GM12878 (cell line): ENCODE measurements around the gene WDR64. TPM values are rescaled to one million over a fixed set of nuclear protein-coding genes. Genes with fewer than 3 reads are reported as not detected.

Source experiments
- ATAC-seq: fragments of 200-7000 bp; cut with Tn5 transposase; 3 replicates; pipeline ENCODE4 v1.9.1; 2020; ENCODE audit warnings: mild to moderate bottlenecking, moderate library complexity
- BruUV-seq: library from RNA; stranded (reverse); fragments of 400-500 nt; replicated peaks from 2 replicates; lab custom pipeline; 2021; lab: Mats Ljungman, UMichigan
- CTCF ChIA-PET: fragments of 300-600 bp; sonication (Branson Sonifier 250); formaldehyde crosslinking; extraction: SDS; loops from one replicate; lab custom pipeline; 2021; ENCODE audit warnings: inconsistent platforms; lab: Yijun Ruan, JAX
- POLR2A ChIA-PET: fragments of 350-600 bp; formaldehyde crosslinking; extraction: SDS; loops from one replicate; lab custom pipeline; 2021; ENCODE audit warnings: inconsistent platforms; lab: Charles Lee
- RAD21 ChIA-PET: fragments of 300-600 bp; sonication (Branson Sonifier 250); formaldehyde crosslinking; loops from one replicate; lab custom pipeline; 2023; ENCODE audit warnings: antibody characterized with exemption; ENCODE audit not compliant: unreplicated experiment; lab: Charles Lee
- SMC1A ChIA-PET: fragments of 300-600 bp; sonication (Branson Sonifier 250); formaldehyde crosslinking; loops from one replicate; lab custom pipeline; 2023; ENCODE audit not compliant: unreplicated experiment, uncharacterized antibody; lab: Charles Lee
- DNase-seq: peaks from one replicate; pipeline ENCODE4 v3.0.0-alpha.2; 2011; ENCODE audit warnings: low read depth, low spot score
- FAIRE-seq: peaks from 3 replicates; lab custom pipeline; 2011; peaks lifted over from hg19 to GRCh38; lab: Jason Lieb, UNC
- H2AFZ ChIP-seq: 2 replicates; pipeline ENCODE4 v1.6.0; 2011; ENCODE audit warnings: low read depth, low read length, control low read depth; ENCODE audit not compliant: control insufficient read depth
- H3K27ac ChIP-seq: 2 replicates; pipeline ENCODE4 v1.5.1; 2011; ENCODE audit warnings: control low read depth; ENCODE audit not compliant: control insufficient read depth, insufficient read depth
- H3K27me3 ChIP-seq, 2 experiments: replicated peaks in 1 of 2; 2 replicates each; pipeline versions ENCODE4 v1.6.0 to v1.6.1; 2011; ENCODE audit warnings: low read length in 1 of 2; ENCODE audit not compliant: control insufficient read depth in 2 of 2, insufficient read depth in 2 of 2
- H3K36me3 ChIP-seq, 2 experiments: 2 replicates each; pipeline ENCODE4 v1.5.1; 2011; ENCODE audit warnings: low read length in 1 of 2; ENCODE audit not compliant: control insufficient read depth in 2 of 2, insufficient read depth in 2 of 2
- H3K4me1 ChIP-seq: 2 replicates; pipeline ENCODE4 v1.6.1; 2011; ENCODE audit warnings: mild to moderate bottlenecking, low read length, moderate library complexity, mixed read lengths; ENCODE audit not compliant: control insufficient read depth, insufficient read depth
- H3K4me2 ChIP-seq: 2 replicates; pipeline ENCODE4 v1.6.0; 2011; ENCODE audit warnings: control low read depth; ENCODE audit not compliant: control insufficient read depth, insufficient read depth
- H3K4me3 ChIP-seq: fragments of 200-600 bp; sonication (generic); 2 replicates; pipeline ENCODE4 v1.5.1; 2016
- H3K79me2 ChIP-seq: 2 replicates; pipeline ENCODE4 v1.6.0; 2011; ENCODE audit warnings: low read length; ENCODE audit not compliant: control insufficient read depth, insufficient read depth
- H3K9ac ChIP-seq: 2 replicates; pipeline ENCODE4 v1.8.0; 2011; ENCODE audit warnings: low read length, control low read depth, mixed read lengths; ENCODE audit not compliant: control insufficient read depth, insufficient read depth
- H3K9me3 ChIP-seq: replicated peaks from 3 replicates; pipeline ENCODE4 v1.5.1; 2011; ENCODE audit warnings: mild to moderate bottlenecking, low read length; ENCODE audit not compliant: control insufficient read depth, insufficient read depth
- H4K20me1 ChIP-seq: 2 replicates; pipeline ENCODE4 v1.6.0; 2011; ENCODE audit not compliant: control insufficient read depth, insufficient read depth
- BACH1 ChIP-seq: fragments of 450-650 bp; IDR thresholded peaks from 2 replicates; pipeline ENCODE4 v1.6.1; 2017; ENCODE audit warnings: mild to moderate bottlenecking, borderline replicate concordance
- CHD1 ChIP-seq: IDR thresholded peaks from 2 replicates; pipeline ENCODE4 v1.6.1; 2012; ENCODE audit warnings: low read depth, low read length, improper control_type of control experiment
- CHD2 ChIP-seq: IDR thresholded peaks from 2 replicates; pipeline ENCODE4 v1.6.1; 2011; ENCODE audit warnings: low read depth, low read length, improper control_type of control experiment, borderline replicate concordance
- CREM ChIP-seq: IDR thresholded peaks from 2 replicates; pipeline ENCODE4 v1.6.1; 2014; ENCODE audit warnings: antibody characterized with exemption, low read depth
- ELK1 ChIP-seq: IDR thresholded peaks from 2 replicates; pipeline ENCODE4 v1.6.1; 2012; ENCODE audit warnings: low read depth, low read length, improper control_type of control experiment
- ETV6 ChIP-seq, 2 experiments: fragments of 450-650 bp in 1 of 2; IDR thresholded peaks in 1 of 2; conservative IDR thresholded peaks in 1 of 2; 2 replicates each; pipeline ENCODE4 v1.6.1; 2014; ENCODE audit warnings: antibody characterized with exemption in 1 of 2, borderline replicate concordance in 1 of 2, low read depth in 1 of 2, mild to moderate bottlenecking in 1 of 2, moderate library complexity in 1 of 2
- JUND ChIP-seq: IDR thresholded peaks from 2 replicates; pipeline ENCODE4 v1.6.1; 2012; ENCODE audit warnings: low read depth, mild to moderate bottlenecking, low read length, improper control_type of control experiment, moderate library complexity
- KLF5 ChIP-seq: fragments of 450-650 bp; IDR thresholded peaks from 2 replicates; pipeline ENCODE4 v1.6.1; 2014; ENCODE audit warnings: mild to moderate bottlenecking; ENCODE audit not compliant: partially characterized antibody
- MEF2B ChIP-seq: fragments of 450-650 bp; IDR thresholded peaks from 2 replicates; pipeline ENCODE4 v1.6.1; 2018; ENCODE audit warnings: mild to moderate bottlenecking, moderate library complexity; ENCODE audit not compliant: partially characterized antibody, poor library complexity, severe bottlenecking
- NFIC ChIP-seq: IDR thresholded peaks from 2 replicates; pipeline ENCODE4 v1.6.1; 2012; ENCODE audit warnings: low read depth, mild to moderate bottlenecking, inconsistent platforms, low read length, moderate library complexity
- NKRF ChIP-seq: fragments of 450-650 bp; conservative IDR thresholded peaks from 2 replicates; pipeline ENCODE4 v1.6.1; 2017; ENCODE audit warnings: mild to moderate bottlenecking, moderate library complexity
- PML ChIP-seq: IDR thresholded peaks from 2 replicates; pipeline ENCODE4 v1.6.1; 2012; ENCODE audit warnings: low read length, inconsistent platforms
- SREBF2 ChIP-seq: IDR thresholded peaks from 2 replicates; pipeline ENCODE4 v1.6.1; 2012; ENCODE audit warnings: mild to moderate bottlenecking, low read length
- SRF ChIP-seq, 2 experiments: IDR thresholded peaks; 2 replicates each; pipeline ENCODE4 v1.6.1; 2011; ENCODE audit warnings: low read depth in 2 of 2, low read length in 2 of 2, mild to moderate bottlenecking in 1 of 2, moderate library complexity in 1 of 2
- ZNF207 ChIP-seq: fragments of 450-650 bp; IDR thresholded peaks from 2 replicates; pipeline ENCODE4 v1.6.1; 2014; ENCODE audit warnings: antibody characterized with exemption, mild to moderate bottlenecking, borderline replicate concordance
- WGBS: methylation state at CpG from one replicate; pipeline ENCODE4 v1.1.6; 2016; ENCODE audit warnings: low lambda C conversion rate; ENCODE audit not compliant: insufficient replicate concordance, insufficient coverage; ENCODE audit errors: missing lambda C conversion rate; 5-methylcytosine and 5-hydroxymethylcytosine counted together
- in situ Hi-C: fragments of 300-500 bp; cut with MboI; formaldehyde crosslinking; loops from 9 replicates; pipeline ENCODE4 v1.14.3; 2018; ENCODE audit warnings: mixed read lengths
- intact Hi-C: fragments of 100-400 bp; cut with micrococcal nuclease; formaldehyde crosslinking; loops from one replicate; pipeline ENCODE4 v1.14.2; 2022; ENCODE audit not compliant: unreplicated experiment
- polyA plus RNA-seq, 11 experiments: library from polyadenylated mRNA; depleted of rRNA in 4 of 11; unstranded in 6 of 11; stranded (reverse) in 5 of 11; fragments of >200 nt; fragmentation: Nextera tagmentation in 4 of 11; fragmentation: Illumina TruSeq in 1 of 11; extraction: Ambion mirVana in 4 of 11; extraction: Trizol in 1 of 11; gene quantifications; 1 replicate in 1 of 11; 2 replicates in 10 of 11; pipeline versions ENCODE4 v1.2.1 to v1.2.3, GENCODE V29; 2011 to 2016; ENCODE audit warnings: inconsistent platforms in 2 of 11, missing spikeins in 2 of 11, low read depth in 1 of 11
- total RNA-seq, 4 experiments: library from RNA; depleted of rRNA in 3 of 4; stranded (reverse); fragments of >200 nt in 3 of 4; fragmentation: Illumina TruSeq in 1 of 4; extraction: Trizol in 1 of 4; gene quantifications; 2 replicates each; pipeline versions ENCODE4 v1.2.1 to v1.2.3, GENCODE V29; 2013 to 2021
- TF ChIP-seq, protein P1 (sequence below): fragments of 450-650 bp; IDR thresholded peaks from 2 replicates; pipeline ENCODE4 v1.6.1; 2017; ENCODE audit warnings: borderline replicate concordance
- TF ChIP-seq, protein P2 (sequence below): fragments of 150-350 bp; IDR thresholded peaks from 2 replicates; pipeline ENCODE4 v1.6.1; 2014; ENCODE audit warnings: mild to moderate bottlenecking, low read depth, low read length

The WDR64 gene
- total and polyA plus RNA-seq, 10 of the 15 experiments (the other 5 are each of a cell fraction or from before 2014, with no cell fraction given): 0.01 TPM; not detected in 9

DNA sequence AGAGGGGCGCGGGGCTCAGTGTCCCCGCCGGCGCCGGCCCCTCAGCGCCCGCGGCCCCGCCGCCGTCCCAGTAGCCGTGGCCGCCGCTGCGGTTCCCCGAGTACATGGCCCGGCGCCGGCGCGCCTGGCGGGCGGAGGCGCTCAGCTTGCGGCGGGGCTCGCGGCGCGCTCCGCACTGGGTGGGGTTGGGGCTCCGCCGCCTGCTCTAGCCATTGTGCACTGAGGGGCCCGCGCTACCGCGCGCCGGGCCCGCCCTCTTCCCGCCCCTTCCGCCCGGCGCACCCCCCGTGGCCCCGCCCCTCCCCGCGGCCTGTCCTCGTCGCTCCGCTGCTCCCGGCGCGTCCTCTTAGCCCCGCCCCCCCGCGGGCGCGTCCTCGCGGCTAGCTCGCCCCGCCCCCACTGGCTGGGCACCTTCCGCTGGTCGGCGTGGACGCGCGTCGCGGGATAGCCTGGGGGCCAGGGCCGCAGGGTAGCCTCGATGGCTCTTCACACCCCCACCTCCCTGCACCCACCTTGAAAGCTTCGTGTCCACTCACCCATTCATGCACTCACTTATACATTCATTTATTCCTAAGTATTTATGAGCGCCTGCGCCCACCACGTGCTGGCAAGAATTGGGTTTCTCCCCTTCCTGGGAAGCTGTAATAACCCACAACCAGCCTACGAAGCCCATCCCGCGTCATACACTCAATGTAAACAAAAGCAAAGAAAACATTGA lies 11.8 kb upstream of the WDR64 start, which contains the start of the genes CHML and OPN3:
TSS of gene CHML (minus strand) at position 221 of the 718 bp plus-strand sequence. CDS start 4,603 bp downstream, outside the sequence.
TSS of gene OPN3 (minus strand) at position 221 of the 718 bp plus-strand sequence. CDS start at position 106, 115 bp downstream.
- H3K36me3 ChIP-seq: no peaks in the 10 kb centered on the region
- CTCF ChIA-PET: interaction anchor here (0.7 to 0.9 kb wide), 3 partner anchors 13 to 208 kb away, joined by 3 to 5 read pairs (median 3); partner anchors contain the start of gene EXO1
- intact Hi-C loops (no loop called here), in situ Hi-C loops (no loop called here)
- DNase-seq (no peak), ATAC-seq (peak; percentile 96), FAIRE-seq (no peak)
- RAD21 ChIA-PET: no interaction called here
- H3K4me2 ChIP-seq: peak within 1 kb of the TSS; percentile 87
- H3K27me3 ChIP-seq: no peaks in the 10 kb centered on the region
- no peaks in the 10 kb centered on the region; the same call in 2 of the 3 replicates for H3K9me3 ChIP-seq
- peak within 1 kb of the TSS; percentile 85 for H3K9ac ChIP-seq
- H3K4me1 ChIP-seq: peaks cover 10% of the 10 kb centered on the region
- no TSS peak for BruUV-seq
- H3K27ac ChIP-seq: peak within 1 kb of the TSS; percentile 75
- no peaks in the 10 kb centered on the region for H4K20me1 ChIP-seq
- H3K4me3 ChIP-seq: peak within 1 kb of the TSS; percentile 94
- H3K79me2 ChIP-seq: peaks cover 38% of the 10 kb centered on the region
- H2AFZ ChIP-seq: peak within 1 kb of the TSS; percentile 95
- SMC1A ChIA-PET: no interaction called here
- POLR2A ChIA-PET: interaction anchor here (0.5 kb wide), 1 partner anchor 169 kb away, joined by 3 read pairs; no protein-coding TSS in a partner anchor
- WGBS: 8% methylated on average over 27 of the region's 81 CpGs
- TF ChIP-seq NFIC: no peak
- TF ChIP-seq PML: peak; percentile 40; the same call in 1 of the 2 replicates
- no peak for TF ChIP-seq MEF2B
- TF ChIP-seq CHD2: 0 out of 2 replicates have a peak, but pooled peaks have one; percentile 30
- 0 out of 2 replicates have a peak, but pooled peaks have one; percentile 14 for TF ChIP-seq ELK1
- no peak for TF ChIP-seq SRF (IDR thresholded peaks at IDR 0.05; ENCODE audit: low read depth in 2 of 2, low read length in 2 of 2)
- TF ChIP-seq NKRF: peak; percentile 62; the same call in 1 of the 2 replicates
- TF ChIP-seq, protein P1, sequence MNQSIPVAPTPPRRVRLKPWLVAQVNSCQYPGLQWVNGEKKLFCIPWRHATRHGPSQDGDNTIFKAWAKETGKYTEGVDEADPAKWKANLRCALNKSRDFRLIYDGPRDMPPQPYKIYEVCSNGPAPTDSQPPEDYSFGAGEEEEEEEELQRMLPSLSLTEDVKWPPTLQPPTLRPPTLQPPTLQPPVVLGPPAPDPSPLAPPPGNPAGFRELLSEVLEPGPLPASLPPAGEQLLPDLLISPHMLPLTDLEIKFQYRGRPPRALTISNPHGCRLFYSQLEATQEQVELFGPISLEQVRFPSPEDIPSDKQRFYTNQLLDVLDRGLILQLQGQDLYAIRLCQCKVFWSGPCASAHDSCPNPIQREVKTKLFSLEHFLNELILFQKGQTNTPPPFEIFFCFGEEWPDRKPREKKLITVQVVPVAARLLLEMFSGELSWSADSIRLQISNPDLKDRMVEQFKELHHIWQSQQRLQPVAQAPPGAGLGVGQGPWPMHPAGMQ: no peak
- TF ChIP-seq JUND: no peak
- TF ChIP-seq SREBF2: no peak
- TF ChIP-seq, protein P2, sequence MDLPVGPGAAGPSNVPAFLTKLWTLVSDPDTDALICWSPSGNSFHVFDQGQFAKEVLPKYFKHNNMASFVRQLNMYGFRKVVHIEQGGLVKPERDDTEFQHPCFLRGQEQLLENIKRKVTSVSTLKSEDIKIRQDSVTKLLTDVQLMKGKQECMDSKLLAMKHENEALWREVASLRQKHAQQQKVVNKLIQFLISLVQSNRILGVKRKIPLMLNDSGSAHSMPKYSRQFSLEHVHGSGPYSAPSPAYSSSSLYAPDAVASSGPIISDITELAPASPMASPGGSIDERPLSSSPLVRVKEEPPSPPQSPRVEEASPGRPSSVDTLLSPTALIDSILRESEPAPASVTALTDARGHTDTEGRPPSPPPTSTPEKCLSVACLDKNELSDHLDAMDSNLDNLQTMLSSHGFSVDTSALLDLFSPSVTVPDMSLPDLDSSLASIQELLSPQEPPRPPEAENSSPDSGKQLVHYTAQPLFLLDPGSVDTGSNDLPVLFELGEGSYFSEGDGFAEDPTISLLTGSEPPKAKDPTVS: no peak
- TF ChIP-seq ZNF207: no peak
- TF ChIP-seq BACH1: peak; percentile 63; the same call in 1 of the 2 replicates
- no peak for TF ChIP-seq ETV6 (conservative IDR thresholded peaks at IDR 0.05 in 1 of 2, IDR thresholded peaks at IDR 0.05 in 1 of 2; ENCODE audit: borderline replicate concordance in 1 of 2, low read depth in 1 of 2)
- TF ChIP-seq KLF5: no peak
- TF ChIP-seq CREM: no peak
- no peak for TF ChIP-seq CHD1
